Brain pericyte (primary cell): ENCODE results near the gene SMPD3.

ENCODE experiments used
- DNase-seq: peaks from one replicate; pipeline ENCODE4 v3.0.0-alpha.2; 2012; ENCODE audit warnings: low read depth, low spot score

The SMPD3 gene

DNA sequence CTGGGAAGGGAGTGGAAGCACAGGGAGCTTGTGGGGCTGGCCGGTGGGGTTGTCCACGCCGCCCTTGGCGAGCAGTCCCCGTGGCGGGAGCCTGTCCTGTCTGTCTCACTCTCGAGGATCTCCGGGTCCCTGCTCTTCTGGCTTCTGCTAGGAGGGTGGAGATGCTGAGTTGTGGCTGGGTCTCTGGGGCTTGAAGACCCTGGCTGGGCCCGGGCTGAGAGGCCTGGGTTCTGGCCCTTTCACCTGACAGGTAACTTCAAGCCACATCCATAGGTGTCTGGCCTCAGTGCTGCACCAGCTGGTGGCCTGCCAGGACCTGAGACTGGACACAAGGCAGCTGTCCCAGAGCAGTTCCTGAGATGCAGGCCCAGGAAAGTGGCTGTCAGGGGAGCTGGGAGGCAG lies 90.8 kb downstream of the SMPD3 start:
- DNase-seq, result no peak

DNA sequence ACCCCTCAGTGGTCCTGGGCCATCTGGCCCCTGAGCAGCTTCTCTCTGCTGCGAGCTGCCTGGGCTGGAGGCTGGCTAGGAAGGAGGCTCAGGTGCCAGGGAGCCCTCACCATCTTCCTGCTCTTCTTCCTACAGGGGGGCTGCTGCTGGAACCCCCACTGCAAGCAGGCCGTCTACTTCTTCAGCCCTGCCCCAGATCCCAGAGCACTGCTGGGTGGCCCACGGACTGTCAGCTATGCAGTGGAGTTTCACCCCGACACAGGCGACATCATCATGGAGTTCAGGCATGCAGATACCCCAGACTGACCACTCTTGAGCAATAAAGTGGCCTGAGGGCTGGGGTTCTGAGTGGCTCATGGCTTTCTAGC lies 91.4 kb downstream of the SMPD3 start:
- no peak for DNase-seq

DNA sequence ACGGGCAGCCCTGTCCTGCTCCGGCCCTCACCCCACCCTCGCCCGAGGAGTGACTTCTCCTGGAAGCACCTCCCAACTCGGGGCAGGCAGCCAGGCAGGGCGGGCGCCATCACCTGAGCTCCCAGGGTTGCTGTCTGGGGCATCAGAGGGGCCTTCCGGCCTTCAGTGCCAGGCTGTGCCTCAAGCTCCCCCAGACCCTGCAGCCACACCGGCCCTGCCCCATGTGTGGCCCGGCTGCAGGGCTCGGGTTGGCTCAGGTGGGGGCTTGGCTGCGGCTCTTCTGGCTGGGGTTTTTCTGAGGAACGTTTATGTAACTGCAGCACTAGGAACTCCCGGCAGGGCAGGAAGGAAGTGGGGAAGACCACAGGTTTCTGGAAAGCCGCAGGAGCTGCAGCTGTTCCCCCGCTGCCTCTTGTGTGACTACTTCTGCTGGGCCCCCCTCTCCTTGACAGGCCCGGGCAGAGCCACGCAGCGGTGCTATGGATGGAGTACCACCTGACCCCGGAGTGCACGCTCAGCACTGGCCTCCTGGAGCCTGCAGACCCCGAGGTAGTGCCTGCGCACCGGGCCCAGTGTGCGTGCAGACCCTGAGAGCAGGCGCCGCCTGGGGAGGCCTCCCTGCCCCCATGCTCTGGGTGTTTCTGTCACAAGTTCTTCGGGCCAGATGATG lies 91.9 kb downstream of the SMPD3 start:
- DNase-seq, result no peak

DNA sequence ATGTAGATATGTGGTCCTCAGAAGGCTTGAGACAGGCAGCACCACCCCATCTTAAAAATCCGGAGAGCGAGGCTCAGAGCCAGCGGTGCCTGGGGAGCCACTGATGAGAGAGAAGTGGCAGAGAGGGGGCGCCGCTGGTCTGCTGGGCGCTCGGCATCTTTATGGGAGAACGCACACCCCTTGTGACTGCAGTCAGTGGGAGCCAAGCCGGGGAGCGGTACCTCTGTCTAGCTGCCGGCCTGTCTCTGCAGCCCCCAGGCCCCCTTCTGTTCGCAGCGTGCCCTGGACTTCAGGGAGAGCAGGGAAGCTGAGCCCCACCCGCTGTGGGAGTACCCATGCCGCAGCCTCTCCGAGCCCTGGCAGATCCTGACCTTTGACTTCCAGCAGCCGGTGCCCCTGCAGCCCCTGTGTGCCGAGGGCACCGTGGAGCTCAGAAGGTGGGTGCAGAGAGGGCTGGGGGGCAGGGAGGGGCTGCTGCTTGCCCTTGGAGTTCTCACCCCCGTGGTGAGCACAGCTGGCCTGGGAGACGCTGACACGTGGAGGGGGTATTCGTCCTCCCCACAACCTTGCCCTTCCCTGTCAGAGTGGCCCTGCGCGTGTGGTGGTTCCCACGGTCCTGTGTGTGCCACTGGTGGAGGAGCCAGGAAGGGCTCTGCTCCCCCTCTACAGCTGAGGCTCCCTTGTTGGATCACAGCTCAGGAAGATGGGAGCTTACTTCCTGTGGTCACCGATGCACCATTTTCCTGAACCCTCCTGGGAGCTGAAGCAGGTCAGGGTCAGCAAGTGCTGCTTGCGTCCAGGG lies 92.7 kb downstream of the SMPD3 start:
- DNase-seq, result no peak

DNA sequence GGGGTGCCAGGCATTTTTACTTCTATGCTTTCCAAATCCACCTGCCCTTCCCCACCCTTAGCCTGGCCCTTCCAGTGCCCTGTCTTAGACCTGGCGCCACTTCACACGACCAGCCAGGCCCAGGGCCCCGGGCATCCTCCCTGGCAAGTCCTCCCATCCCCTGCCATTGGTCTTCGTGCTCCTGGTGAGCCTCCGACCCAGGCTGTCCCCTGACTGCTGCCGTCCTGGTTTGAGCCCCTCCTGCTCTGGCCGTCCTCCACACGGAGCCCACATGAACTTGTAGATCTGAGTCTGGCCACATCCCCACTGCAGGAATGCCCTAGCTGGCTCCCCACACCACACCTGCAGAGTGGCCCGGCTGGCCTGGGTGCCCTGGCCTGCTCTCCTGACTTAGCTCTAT lies 93.5 kb downstream of the SMPD3 start:
- DNase-seq, result no peak

DNA sequence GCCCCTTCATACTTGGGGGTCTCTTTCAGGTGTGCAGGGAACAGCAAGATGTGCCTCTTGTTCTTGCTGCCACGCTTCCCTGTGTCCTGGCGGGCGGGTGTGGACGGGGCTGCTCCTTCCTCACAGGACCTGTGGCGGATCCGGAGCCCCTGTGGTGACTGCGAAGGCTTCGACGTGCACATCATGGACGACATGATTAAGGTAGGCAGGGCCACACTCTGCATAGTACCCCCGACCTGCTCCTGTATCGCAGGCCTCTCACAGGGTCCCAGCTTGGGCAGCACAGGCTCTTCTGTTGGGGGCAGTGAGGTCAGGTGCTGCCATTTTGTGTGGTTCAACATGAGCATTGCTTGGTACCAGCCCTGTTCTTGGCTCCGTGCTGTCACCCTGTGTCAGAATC lies 94.9 kb downstream of the SMPD3 start:
- no peak for DNase-seq

DNA sequence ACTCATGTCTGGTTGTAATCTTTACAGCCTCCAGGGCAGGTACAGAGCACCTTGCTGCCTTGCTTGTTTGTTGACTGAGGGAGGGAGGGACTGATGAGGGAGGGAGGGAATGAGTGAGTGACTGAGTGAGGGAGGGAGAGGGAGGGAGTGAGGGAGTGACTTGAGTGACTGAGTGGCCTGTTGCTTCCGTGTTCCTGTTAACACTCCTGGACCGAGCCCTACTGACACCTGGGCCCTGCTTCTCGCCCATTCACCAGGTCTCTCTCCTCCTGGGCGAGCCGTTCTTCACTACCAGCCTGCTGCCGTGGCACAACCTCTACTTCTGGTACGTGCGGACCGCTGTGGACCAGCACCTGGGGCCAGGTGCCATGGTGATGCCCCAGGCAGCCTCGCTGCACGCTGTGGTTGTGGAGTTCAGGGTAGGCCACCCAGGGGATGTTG lies 96.3 kb downstream of the SMPD3 start:
- no peak for DNase-seq

DNA sequence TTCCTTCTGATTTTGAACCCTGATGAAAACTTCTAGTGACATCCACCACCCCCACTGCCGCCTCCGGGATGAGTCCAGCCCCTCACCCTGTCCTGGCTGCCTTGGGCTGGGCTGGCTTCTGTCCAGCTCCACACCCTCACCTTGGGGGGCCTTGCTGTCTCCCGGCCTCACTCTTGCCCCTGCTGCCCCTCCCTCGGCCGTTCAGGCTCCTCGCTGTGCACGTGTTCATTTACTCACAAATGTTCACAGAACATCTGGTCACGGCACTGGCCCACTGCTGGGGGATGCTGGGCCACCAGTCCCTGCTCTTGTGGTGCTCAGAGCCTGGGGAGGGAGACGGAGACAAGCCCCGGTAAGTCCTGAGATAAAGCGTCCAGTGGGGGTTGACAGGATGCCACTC lies 96.8 kb downstream of the SMPD3 start:
- no peak for DNase-seq

DNA sequence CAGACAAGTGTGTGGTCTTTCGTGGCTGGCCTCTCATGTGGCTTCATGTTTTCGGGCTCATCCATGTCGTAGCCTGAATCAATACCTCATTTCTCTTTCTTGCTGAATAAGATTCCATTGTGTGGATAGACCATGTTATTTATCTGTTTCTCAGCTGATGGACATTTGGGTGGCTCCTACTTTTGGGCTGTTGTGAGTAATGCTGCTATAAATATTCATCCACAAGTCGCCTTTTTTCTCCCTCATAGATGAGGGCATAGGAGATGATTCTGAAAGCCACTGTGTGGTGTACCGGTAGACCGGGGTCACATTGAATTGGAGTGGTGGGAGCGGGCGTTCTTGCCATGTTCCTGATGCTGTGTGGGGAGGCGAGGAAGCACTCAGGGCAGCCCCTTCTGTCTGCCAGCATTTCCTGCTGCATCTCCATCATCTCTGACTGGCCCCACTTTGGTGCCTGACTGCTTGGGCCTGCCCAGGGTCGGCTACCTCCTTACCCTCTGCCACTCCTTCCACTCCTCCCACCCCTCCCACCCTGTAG lies 97.4 kb downstream of the SMPD3 start:
- DNase-seq, result no peak

DNA sequence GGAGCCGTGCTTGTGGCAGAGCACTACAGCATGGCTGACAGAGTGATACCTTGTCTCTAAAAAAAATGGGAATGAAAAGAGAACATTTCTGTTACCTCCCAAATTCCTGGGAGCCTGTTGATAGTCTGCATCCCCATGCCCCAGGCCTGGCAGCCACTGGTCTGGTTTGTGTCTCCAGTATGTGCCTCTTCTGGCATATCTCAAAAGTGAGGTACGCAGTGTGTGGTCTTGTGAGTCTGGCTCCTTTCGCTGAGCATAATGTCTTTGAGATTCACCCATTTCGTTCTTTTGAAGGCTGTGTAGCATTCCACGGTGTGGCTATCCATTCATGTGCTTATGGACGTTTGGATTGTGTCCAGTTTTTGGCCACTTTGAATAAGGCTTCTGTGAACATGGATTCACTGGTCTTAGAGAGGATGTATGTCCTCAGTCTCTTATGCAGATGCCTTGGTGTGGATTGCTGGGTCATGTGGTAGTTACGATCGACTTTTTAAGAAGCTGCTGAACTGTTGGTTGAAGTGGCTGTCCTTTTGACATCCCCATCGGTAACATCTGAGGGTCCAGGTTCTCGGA lies 98.4 kb downstream of the SMPD3 start:
- no peak for DNase-seq

DNA sequence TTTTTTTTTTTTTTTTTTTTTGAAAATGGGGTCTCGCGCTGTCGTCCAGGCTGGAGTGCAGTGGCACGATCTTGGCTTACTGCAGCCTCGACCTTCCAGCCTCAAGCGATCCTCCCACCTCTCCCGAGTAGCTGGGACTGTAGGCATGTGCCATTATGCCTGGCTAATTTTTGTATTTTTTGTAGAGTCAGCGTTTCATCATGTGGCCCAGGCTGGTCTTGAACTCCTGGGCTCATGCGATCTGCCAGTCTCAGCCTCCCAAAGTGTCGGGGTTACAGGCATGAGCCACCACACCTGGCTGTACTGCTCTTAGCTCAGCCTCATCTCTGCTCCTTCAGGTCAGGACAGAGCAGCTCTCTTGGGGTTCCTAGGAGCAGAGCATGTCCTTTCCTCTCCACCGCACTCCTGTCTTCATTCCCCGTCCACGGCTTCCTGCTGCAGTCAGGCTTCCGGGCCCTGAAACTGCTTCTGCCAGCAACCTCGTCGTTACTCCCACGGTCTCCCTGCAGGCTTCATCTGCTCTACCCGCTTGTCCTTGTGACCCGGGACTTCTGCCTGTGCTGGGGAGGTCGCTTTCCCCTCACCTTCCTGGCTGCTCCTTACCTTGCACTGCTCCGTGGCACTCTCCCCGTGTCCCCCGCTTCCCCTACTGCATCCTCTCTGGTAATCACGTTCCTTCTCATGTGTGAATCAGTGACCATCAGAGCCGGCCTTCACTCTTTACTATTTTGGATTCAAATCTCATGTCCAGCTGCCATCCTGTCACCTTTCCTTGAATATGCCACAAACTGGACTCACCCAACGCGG lies 99.5 kb downstream of the SMPD3 start:
- DNase-seq, result no peak

DNA sequence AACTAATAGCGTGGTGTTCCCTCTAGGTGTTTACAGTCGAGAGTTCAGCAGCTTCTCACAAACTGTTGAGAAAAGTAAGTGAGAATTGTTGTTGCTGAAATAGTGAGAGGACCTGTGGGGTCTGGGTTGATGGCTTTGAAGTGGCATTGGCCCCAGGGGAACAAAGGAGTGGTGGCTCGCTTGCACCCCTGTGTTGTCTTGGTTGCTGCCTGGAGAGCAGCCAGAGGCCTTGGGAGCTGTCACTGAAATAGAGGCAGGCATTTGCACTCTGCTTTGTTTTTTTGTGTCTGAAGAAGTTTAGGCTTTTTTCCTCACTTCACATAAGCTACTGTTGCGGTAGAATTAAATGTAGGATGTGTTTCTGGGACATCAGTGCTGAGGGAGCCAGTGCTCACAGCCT lies 100.7 kb downstream of the SMPD3 start:
- no peak for DNase-seq

DNA sequence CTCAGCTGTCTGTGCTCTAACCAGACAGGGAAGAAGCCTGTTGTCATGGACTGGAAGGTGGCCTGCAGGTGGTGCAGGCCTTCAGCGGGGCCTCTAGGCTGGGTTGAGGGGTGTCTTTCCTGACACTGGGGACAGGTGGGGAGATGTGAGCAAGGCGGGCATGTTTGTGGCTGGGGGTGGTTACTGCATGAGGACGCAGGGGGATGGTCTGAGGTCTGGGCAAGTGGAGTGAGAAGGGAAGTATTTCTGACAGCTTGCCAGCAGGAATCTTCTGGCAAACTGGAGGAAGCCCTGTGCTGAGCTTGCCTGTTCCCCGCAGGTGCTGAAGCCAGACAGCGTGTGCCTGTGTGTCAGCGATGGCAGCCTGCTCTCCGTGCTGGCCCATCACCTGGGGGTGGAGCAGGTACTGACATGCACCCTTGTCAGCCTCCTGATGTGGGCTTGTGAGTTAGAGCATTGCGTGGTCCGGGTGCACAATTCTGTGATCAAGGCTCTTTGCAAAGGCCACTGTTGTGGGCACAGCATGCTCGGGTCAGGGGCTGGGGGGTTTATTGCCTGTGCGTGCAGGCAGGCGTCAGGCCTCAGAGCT lies 101.3 kb downstream of the SMPD3 start:
- no peak for DNase-seq

DNA sequence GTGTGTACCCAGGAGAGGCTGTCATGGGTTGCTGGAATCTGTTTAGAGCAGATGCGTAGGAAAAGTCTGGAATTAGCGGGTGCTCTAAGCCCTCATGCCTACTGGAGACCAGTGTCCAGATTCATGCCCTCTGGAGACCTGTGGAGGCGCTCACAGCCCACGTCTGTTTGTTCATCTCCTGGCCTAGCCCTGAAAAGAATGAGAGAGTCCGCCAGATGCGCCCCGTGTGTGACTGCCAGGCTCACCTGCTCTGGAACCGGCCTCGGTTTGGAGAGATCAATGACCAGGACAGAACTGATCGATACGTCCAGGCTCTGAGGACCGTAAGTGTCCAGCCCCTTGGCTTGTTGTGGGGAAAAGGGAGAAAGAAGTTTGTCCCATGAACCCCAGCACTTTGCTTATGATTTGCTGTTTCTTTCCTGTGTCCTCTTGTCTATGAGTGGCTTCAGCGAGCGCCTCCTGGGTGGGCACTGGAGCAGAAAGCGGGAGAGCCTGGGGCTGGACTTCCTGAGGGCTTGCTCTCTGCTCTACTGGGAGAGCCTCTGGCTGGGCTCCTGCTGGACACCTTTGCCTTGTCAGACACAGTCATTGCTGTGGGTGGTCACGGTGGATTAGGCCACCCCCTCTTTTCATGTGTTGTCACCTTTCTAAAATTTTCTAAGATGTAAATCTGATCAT lies 102.2 kb downstream of the SMPD3 start:
- no peak for DNase-seq

DNA sequence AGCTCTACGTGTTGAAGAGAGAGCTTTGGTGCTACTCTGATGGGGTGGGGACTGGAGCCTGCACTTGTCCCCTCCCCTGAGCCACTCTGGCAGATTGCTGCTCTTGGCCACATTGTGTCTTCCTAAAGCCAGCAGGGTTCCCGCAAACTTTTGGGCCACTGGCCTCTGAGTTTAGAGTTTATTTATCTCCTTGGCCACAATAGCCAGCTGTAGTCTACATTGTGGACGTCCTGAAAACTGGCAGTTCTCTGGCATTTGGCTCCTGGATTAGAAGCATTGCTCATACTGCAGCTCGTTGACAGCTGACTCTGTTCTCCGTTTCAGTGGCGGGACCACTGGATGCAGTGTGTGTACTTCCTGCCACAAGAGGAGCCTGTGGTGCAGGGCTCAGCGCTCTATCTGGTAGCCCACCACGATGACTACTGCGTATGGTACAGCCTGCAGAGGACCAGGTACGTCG lies 102.9 kb downstream of the SMPD3 start:
- no peak for DNase-seq

DNA sequence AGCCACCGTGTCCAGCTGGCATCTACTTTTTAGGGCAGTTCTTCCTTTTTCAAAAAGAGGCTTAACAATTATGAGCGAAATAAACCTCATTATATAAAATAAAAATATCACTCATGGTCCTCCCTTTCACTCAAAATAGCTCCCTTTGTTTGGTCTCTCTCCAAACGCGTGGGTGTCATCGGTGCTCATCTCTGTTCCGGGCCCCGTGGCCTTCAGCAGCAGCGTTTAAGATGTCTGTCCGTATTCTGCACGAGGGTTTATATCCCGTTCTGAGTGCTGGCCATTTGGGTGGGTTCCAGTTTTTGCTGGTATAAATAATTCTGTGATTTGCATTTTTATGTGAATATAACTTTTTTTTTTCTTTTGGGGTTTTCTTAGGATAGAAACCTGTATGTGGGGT lies 104.1 kb downstream of the SMPD3 start:
- DNase-seq, result no peak

DNA sequence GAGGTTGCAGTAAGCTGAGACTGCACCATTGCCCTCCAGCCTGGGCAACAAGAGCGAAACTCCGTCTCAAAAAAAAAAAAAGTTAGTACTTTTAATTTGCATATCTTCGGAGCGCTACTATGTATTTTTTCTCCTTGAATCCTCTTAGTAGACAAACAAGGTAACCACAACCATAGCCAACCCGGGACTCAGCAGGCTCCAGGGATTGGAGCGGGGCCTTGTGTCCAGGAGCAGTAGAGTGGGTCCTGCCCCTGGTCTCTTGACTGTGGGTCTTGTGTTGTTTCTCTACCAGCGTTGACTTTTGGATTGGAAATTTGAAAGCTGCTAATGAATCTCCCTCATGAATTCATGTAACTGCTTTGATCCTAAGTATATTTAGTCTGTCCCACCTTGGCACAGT lies 105.2 kb downstream of the SMPD3 start:
- DNase-seq, result no peak

DNA sequence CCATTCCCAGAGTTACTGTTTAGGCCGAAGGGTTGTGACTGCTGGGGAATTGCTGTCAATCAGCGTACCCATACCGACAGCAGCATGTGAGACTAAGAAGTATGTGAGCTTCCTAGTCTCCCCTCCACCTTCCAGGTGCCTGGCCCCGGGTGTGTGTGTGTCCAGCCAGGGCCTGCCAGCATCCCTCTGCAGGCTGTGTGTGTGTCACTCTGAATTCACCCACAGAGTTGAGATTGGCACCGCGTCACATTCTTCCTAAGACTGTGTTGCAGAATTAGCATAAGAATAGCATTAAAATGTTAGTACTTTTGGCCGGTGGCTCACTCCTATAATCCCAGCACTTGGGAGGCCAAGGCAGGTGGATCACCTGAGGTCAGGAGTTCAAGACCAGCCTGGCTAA lies 105.7 kb downstream of the SMPD3 start:
- DNase-seq, result no peak

DNA sequence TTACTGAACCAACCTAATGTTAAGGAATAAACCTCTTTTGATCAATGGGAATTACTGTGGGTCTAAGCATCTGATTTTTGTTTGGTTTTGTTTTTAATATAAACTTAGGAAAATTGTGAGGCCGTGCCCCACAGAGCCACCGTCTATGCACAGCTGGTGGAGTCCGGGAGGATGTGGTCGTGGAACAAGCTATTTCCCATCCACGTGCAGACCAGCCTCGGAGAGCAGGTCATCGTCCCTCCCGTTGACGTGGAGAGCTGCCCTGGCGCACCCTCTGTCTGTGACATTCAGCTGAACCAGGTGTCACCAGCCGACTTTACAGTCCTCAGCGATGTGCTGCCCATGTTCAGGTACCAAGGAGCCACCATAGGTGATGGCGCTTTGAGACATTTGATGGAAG lies 109.1 kb downstream of the SMPD3 start:
- DNase-seq, result no peak

DNA sequence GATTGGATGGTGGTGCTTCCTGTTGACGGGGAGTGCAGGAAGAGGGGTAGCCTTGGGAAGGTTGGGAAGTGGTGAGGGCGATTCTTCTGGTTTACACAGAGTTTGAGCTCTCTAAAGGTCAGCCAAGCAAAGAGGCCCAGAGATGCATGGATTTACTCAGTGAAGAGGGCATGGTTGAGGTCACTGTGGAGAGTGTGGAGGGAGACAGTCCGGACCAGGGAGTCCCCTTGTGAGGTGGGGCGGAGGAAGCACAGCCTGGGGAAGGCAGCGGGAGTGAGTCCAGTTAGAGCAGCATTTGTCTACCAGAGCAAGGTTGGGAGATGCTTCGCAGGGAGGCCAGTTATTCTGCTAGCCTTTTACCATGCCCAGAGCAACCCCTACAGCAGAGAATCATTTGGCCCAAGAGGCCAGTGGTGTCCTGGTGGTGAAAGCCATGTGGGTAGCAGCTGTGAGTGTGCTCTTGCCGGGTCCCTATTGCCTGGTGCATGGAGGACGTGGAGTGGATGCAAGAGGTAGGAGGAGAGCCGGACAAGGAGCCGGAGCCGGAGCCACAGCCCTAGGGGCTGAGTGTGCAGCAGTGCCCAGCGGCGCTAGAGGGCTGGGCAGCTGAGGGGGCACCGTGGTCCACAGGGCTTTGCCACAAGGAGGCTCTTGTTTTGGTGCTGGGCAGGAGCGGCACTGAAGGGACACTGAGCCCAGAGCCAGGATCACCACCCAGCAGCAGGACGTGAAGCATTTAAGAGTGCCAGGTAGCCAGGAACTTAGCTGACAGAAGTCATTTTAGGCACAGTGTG lies 109.8 kb downstream of the SMPD3 start:
- DNase-seq, result no peak
